ENCODE results near the gene FNBP1. TPM values are rescaled to one million over a fixed set of nuclear protein-coding genes. Genes with fewer than 3 reads are reported as not detected.

The FNBP1 gene
- total RNA-seq, 1 donor from 2014 or later = 23.5 TPM

- no peak for ATAC-seq
These were observed 192.0 kb downstream of the FNBP1 start for GRCh38 chr9:129850821-129851550.

- no peak for ATAC-seq
These were observed 193.1 kb downstream of the FNBP1 start for GRCh38 chr9:129849901-129850300.

DNA sequence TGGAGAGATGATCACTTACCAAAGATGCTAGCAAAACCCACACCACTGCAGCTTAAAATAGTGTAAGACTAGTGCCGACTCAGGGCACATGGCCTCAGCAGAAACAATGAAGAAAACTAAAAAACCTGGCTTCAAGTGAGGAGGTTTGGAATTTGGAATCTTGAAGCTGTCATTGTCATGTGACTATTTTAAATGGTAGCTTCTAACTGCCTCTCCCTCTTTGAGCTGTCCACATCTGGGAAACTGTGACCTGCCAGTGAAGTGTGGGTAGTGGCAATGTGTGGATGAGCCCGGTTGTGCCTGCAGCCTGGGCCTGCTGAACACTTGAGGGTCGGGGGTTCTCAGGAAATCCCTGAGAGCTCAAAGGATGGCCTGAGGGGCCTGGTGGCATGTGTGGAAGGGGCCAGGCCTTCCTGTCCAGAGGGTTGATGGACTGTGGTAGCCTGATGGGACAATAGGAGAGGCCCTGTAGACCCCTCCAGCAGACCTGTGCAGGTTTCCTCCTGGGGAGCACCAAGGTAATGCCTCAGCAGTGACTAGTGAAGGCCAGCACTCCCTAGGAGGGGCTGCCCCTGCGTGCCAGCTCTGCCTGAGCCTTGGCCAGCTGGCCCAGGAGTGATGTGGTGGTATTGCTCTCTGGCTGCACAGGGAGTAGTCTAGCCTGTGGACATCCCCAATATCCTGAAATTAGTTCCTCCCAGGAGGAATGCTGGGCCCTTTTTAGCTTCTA, 194.1 kb downstream of the FNBP1 start:
- ATAC-seq = no peak

GRCh38 chr9:129845373-129845772, 197.6 kb downstream of the FNBP1 start:
- no peak for ATAC-seq

- no peak for ATAC-seq
These were observed 201.9 kb downstream of the FNBP1 start for GRCh38 chr9:129841071-129841470.

DNA sequence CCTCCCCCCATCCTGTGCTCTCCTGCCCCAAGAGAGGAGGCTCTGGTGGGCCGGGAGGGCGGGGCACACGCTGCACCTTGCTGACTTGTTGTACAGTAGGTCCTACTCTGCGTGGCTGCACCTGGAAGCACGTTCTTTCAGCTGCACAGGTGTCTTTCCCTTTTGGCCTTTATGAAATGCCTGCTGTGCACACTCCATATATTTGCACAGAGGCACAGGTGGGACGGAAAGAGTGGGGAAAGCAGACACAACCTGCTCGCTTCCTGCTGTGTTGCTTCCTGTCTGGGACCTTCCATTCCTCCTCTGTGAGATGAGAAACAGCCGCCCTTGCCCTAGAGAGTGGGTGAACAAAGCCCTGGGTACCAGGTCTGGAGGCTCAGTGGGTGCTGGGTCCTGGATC, 203.0 kb downstream of the FNBP1 start:
- ATAC-seq = no peak

DNA sequence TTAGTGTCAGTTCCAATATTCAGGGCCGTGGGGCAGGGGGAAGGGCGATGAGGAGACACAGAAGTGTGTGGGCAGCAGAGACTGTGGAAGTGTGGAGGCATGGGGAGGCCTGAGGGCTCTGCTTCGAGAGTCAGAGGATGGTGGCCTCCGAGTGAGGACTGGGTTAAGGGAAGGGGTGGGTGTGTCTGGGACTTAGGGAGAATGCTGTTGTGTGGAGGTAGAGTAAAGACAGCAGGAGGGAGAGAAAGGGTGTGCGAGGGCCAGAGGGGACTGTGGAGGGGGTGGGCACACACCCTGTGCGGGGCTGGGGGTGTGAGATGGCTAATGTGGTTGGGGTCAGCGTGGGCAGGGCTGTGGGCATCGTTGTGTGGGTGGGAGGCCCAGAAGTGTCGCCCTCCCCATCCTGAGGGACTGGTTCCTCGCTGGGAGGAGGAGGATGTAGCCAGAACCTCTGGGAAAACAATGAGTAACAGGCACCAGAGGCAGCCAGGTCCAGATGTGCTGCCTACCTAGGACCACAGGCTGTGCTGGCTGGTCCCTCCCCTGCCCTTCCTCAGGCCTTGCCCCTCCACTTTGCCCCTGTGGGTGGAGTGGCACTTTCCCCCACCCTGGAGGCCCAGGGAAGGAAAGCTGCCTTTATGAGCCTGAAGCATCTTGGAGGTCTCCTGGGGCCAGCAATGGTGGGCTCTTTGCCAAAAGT, 203.5 kb downstream of the FNBP1 start:
- ATAC-seq = no peak

GRCh38 chr9:129838707-129839259, 204.2 kb downstream of the FNBP1 start:
- ATAC-seq = no peak

Other genes with a start within 250 kb of the FNBP1 start
- 11.7 TPM for gene TOR1B, start 240.0 kb downstream of the FNBP1 start, total RNA-seq
- gene TOR1A, start 219.1 kb downstream of the FNBP1 start, total RNA-seq = 15.5 TPM
- 25.1 TPM for gene C9orf78, start 207.9 kb downstream of the FNBP1 start, total RNA-seq
- 12.8 TPM for gene USP20, start 207.7 kb downstream of the FNBP1 start, total RNA-seq
- gene GPR107, start 10.7 kb upstream of the FNBP1 start, total RNA-seq = 29.8 TPM
- gene NCS1, start 129.2 kb upstream of the FNBP1 start, total RNA-seq = 19.7 TPM
- gene HMCN2, start 222.6 kb upstream of the FNBP1 start, total RNA-seq = 1.6 TPM

Measured in esophagus mucosa (tissue), 1 donor.